ENCODE measurements around the gene IPMK. TPM values are rescaled to one million over a fixed set of nuclear protein-coding genes. Genes with fewer than 3 reads are reported as not detected.

The IPMK gene
- 1 to 10 TPM; 3.4 to 3.5 TPM for polyA plus RNA-seq

DNA sequence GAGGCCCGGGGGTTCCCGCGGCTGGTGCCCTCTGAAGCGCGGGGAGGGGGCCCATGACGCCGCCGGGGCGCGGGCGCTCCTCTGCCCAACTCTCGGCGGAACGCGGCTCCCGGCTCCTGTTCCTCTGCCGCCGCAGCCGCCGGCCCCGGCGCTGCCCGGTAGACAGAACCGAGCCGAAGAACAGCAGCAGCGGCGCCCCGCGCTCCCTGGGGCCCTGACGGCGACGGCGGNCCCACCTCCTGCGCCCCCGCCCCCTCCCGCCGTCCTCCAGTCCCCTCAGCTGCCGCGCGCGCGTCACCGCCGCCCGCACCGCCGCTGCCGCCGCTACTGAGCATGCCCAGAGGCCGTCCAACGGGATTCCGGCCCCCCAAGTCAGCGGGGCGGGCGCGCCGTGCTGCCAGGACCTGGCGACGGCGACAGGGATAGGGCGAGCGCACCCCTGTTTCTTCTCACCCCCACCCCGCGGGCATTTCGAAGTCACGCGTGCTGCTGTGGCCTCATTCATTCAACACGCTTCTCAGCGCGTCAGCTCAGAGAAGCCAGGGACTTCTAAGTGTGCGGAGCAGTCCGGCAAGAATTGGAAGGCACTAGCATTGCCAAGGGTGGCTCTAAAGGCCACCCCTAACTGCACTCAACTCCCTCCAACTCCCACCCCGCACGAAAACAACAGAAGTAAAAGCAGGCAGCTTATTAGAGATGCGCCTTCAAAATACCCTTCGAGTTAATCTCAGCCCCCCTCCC lies at the start of gene IPMK:
IPMK (minus strand) TSS at position 182 of the 741 bp plus-strand sequence. CDS start 283 bp downstream, outside the sequence.
- H3K4me3 ChIP-seq (ENCODE audit: low read depth in 1 of 2, low read length in 2 of 2), result peak within 1 kb of the TSS; percentile 71 to 94
- peak within 1 kb of the TSS; percentile 98 to 99 for H3K27ac ChIP-seq (ENCODE audit: low read depth in 2 of 2, low read length in 1 of 2)
- no peaks in the 10 kb centered on the region for H3K36me3 ChIP-seq (ENCODE audit: control insufficient read depth in 2 of 2, insufficient read depth in 2 of 2, low read length in 1 of 2)
- H3K27me3 ChIP-seq (ENCODE audit: control insufficient read depth in 1 of 2, insufficient read depth in 2 of 2, low read length in 2 of 2), result no peaks in the 10 kb centered on the region
- H3K9me3 ChIP-seq (ENCODE audit: control insufficient read depth in 2 of 2, insufficient read depth in 1 of 2, low read depth in 1 of 2, low read length in 1 of 2), result no peaks in the 10 kb centered on the region
- no peaks in the 10 kb centered on the region for H3K4me1 ChIP-seq (ENCODE audit: control insufficient read depth in 2 of 2, insufficient read depth in 2 of 2, low read length in 1 of 2)
- 0 to 1% methylated on average over 34 to 76 of the region's 76 CpGs for WGBS, 2 donors

DNA sequence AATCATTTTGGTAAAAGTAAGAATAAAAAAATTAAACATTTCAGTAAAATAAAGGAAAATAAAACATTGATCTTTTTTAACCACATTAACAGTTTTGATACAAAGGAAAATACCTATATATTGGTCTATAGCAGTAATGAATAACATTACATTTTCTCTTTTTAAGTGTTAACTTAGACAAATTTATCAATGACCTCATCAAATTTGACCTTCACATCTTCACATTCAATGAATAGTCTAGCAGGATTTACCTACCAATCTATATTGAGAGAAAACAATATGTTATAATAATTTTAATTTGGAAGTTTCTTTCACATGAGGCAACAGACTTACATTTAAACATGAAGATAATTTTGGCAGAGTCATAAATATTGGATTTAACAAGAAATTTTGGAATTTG lies 49.2 kb upstream of the IPMK start:
- H3K4me1 ChIP-seq (ENCODE audit: control insufficient read depth in 2 of 2, insufficient read depth in 2 of 2, low read length in 1 of 2), result no peaks in the 10 kb centered on the region

DNA sequence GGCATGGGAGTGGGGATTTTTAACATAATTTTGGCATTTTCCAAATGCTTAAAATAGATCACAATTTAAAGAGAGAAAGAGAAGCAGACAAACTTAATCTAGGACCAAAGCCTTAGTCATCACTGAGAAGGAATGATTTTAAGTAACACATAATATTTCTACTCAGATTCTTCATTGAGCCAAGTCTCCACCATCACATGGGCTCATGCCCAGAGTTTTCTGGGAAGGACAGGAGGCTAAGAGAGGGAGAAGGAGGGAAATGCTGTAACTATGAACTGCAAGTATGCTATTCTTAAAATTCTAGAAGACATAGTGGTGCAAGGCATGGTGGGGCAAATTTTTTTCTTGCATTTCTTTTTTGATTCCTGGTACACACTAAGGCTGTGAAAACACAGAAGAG lies 43.3 kb upstream of the IPMK start:
- Histone ChIP-seq H3K27ac (ENCODE audit: low read depth in 2 of 2, low read length in 1 of 2) (no peak overlapping the region), H3K4me3 (ENCODE audit: low read depth in 1 of 2, low read length in 2 of 2) (no peak overlapping the region), H3K27me3 (ENCODE audit: control insufficient read depth in 1 of 2, insufficient read depth in 2 of 2, low read length in 2 of 2) (no peaks in the 10 kb centered on the region), H3K36me3 (ENCODE audit: control insufficient read depth in 2 of 2, insufficient read depth in 2 of 2, low read length in 1 of 2) (no peaks in the 10 kb centered on the region), H3K4me1 (ENCODE audit: control insufficient read depth in 2 of 2, insufficient read depth in 2 of 2, low read length in 1 of 2) (no peaks in the 10 kb centered on the region), H3K9me3 (ENCODE audit: control insufficient read depth in 2 of 2, insufficient read depth in 1 of 2, low read depth in 1 of 2, low read length in 1 of 2) (peaks cover 0 to 2% of the 10 kb centered on the region in 2 donors)

More for the DNA sequence above, 49.2 kb upstream of the IPMK start:
- Histone ChIP-seq H3K4me3 (ENCODE audit: low read depth in 1 of 2, low read length in 2 of 2) (no peak overlapping the region), H3K27ac (ENCODE audit: low read depth in 2 of 2, low read length in 1 of 2) (no peak overlapping the region), H3K36me3 (ENCODE audit: control insufficient read depth in 2 of 2, insufficient read depth in 2 of 2, low read length in 1 of 2) (no peaks in the 10 kb centered on the region), H3K27me3 (ENCODE audit: control insufficient read depth in 1 of 2, insufficient read depth in 2 of 2, low read length in 2 of 2) (no peaks in the 10 kb centered on the region), H3K9me3 (ENCODE audit: control insufficient read depth in 2 of 2, insufficient read depth in 1 of 2, low read depth in 1 of 2, low read length in 1 of 2) (peaks cover 0 to 2% of the 10 kb centered on the region in 2 donors)

DNA sequence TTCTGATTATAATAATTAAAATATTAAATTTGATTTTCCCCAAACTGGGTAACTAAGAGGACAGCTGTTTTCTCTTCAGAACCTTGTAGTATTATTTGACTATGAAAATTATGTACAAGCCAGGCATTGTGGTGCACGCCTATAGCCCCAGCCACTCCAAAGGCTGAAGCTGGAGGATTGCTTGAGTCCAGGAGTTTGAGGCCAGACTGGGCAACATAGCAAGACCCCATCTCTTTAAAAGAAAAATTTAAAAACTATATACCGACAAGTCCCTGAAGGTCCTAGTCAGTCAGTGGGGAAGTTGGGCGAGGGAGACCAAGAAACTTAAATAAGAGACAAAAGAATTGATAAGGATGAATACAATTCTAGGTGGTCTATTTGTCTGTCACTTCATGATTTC lies 40.0 kb upstream of the IPMK start:
- Histone ChIP-seq H3K36me3 (ENCODE audit: control insufficient read depth in 2 of 2, insufficient read depth in 2 of 2, low read length in 1 of 2) (no peaks in the 10 kb centered on the region), H3K27me3 (ENCODE audit: control insufficient read depth in 1 of 2, insufficient read depth in 2 of 2, low read length in 2 of 2) (peaks cover 0 to 2% of the 10 kb centered on the region in 2 donors), H3K4me1 (ENCODE audit: control insufficient read depth in 2 of 2, insufficient read depth in 2 of 2, low read length in 1 of 2) (no peaks in the 10 kb centered on the region), H3K9me3 (ENCODE audit: control insufficient read depth in 2 of 2, insufficient read depth in 1 of 2, low read depth in 1 of 2, low read length in 1 of 2) (peaks cover 0 to under 1% of the 10 kb centered on the region in 2 donors), H3K4me3 (ENCODE audit: low read depth in 1 of 2, low read length in 2 of 2) (no peak overlapping the region), H3K27ac (ENCODE audit: low read depth in 2 of 2, low read length in 1 of 2) (no peak overlapping the region)
- 91% methylated on average over 3 of the region's 3 CpGs for WGBS, 2 donors

DNA sequence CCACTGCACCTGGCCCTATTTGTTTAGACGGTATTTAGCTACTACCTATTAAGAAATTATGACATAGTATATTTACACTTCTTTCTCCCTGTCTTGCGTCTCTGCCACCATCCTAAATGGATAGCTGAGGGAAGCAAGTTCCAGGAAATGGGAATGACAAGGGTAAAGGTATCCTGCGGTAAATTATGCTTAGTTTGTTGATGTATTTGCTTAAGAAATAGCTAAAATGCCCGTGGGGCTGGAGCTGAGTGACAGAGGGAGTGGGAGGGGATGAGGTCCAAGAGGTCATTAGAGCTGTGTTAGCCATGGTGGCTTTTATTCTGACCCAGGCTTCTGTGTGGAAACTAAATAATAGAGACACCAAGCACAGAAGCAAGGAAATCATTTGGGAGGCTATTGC lies 38.1 kb upstream of the IPMK start:
- no peak overlapping the region for H3K27ac ChIP-seq (ENCODE audit: low read depth in 2 of 2, low read length in 1 of 2)
- 52 to 53% methylated on average over 4 of the region's 4 CpGs for WGBS, 2 donors
- H3K4me3 ChIP-seq (ENCODE audit: low read depth in 1 of 2, low read length in 2 of 2), result no peak overlapping the region
- no peaks in the 10 kb centered on the region for H3K9me3 ChIP-seq (ENCODE audit: control insufficient read depth in 2 of 2, insufficient read depth in 1 of 2, low read depth in 1 of 2, low read length in 1 of 2)
- H3K4me1 ChIP-seq (ENCODE audit: control insufficient read depth in 2 of 2, insufficient read depth in 2 of 2, low read length in 1 of 2), result no peaks in the 10 kb centered on the region
- H3K36me3 ChIP-seq (ENCODE audit: control insufficient read depth in 2 of 2, insufficient read depth in 2 of 2, low read length in 1 of 2), result no peaks in the 10 kb centered on the region
- peaks cover 0 to 2% of the 10 kb centered on the region in 2 donors for H3K27me3 ChIP-seq (ENCODE audit: control insufficient read depth in 1 of 2, insufficient read depth in 2 of 2, low read length in 2 of 2)

GRCh38 chr10:58304099-58304633 lies 36.5 kb upstream of the IPMK start:
- Histone ChIP-seq H3K27me3 (ENCODE audit: control insufficient read depth in 1 of 2, insufficient read depth in 2 of 2, low read length in 2 of 2) (peaks cover 0 to 2% of the 10 kb centered on the region in 2 donors), H3K4me1 (ENCODE audit: control insufficient read depth in 2 of 2, insufficient read depth in 2 of 2, low read length in 1 of 2) (no peaks in the 10 kb centered on the region), H3K36me3 (ENCODE audit: control insufficient read depth in 2 of 2, insufficient read depth in 2 of 2, low read length in 1 of 2) (no peaks in the 10 kb centered on the region), H3K9me3 (ENCODE audit: control insufficient read depth in 2 of 2, insufficient read depth in 1 of 2, low read depth in 1 of 2, low read length in 1 of 2) (no peaks in the 10 kb centered on the region), H3K27ac (ENCODE audit: low read depth in 2 of 2, low read length in 1 of 2) (no peak overlapping the region), H3K4me3 (ENCODE audit: low read depth in 1 of 2, low read length in 2 of 2) (no peak overlapping the region)
- WGBS, 2 donors, result 83 to 94% methylated on average over 3 of the region's 3 CpGs

DNA sequence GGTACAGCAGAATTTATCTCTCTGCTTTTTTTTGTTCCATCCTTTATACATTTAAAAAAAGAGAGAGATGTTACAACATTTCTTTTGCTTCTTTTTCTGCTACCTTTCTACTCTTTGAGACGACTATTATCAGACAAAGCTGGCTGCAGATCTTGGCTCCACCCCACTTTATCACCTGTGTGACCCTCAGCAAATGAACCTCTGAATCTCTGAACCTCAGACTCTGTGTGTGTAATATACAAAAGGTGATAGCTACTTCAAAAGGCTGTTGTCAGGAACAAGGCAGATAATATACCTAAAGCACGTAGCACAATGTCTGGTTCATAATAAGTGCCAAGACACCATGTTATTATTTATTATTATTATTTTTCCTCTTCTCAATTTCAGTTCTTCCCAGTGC lies 34.6 kb upstream of the IPMK start:
- H3K4me3 ChIP-seq (ENCODE audit: low read depth in 1 of 2, low read length in 2 of 2), result no peak overlapping the region
- no peaks in the 10 kb centered on the region for H3K9me3 ChIP-seq (ENCODE audit: control insufficient read depth in 2 of 2, insufficient read depth in 1 of 2, low read depth in 1 of 2, low read length in 1 of 2)
- no peaks in the 10 kb centered on the region for H3K4me1 ChIP-seq (ENCODE audit: control insufficient read depth in 2 of 2, insufficient read depth in 2 of 2, low read length in 1 of 2)
- H3K27me3 ChIP-seq (ENCODE audit: control insufficient read depth in 1 of 2, insufficient read depth in 2 of 2, low read length in 2 of 2), result peaks cover 0 to 2% of the 10 kb centered on the region in 2 donors
- no peak overlapping the region for H3K27ac ChIP-seq (ENCODE audit: low read depth in 2 of 2, low read length in 1 of 2)
- WGBS, 2 donors, result 40 to 46% methylated on average over 2 of the region's 2 CpGs
- no peaks in the 10 kb centered on the region for H3K36me3 ChIP-seq (ENCODE audit: control insufficient read depth in 2 of 2, insufficient read depth in 2 of 2, low read length in 1 of 2)

DNA sequence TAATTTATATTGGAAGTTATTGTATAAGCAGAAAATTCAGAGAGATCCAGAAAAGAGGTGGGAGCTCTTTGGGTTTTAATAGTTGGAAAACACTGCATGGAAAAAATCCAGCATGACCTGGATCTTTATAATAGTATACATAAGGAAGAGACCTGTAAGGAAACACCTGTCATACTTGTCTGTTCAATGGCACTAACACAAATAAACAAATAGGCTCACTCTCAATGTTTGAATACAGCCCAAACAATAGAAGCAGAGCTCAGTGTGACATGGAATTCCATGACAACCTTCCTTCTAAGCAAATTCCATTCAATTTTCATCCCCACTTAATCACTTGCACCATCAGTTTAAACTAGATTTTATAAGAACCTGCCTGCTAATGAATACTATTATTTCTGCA lies 33.0 kb upstream of the IPMK start:
- Histone ChIP-seq H3K27me3 (ENCODE audit: control insufficient read depth in 1 of 2, insufficient read depth in 2 of 2, low read length in 2 of 2) (peaks cover 0 to 2% of the 10 kb centered on the region in 2 donors), H3K4me3 (ENCODE audit: low read depth in 1 of 2, low read length in 2 of 2) (no peak overlapping the region), H3K4me1 (ENCODE audit: control insufficient read depth in 2 of 2, insufficient read depth in 2 of 2, low read length in 1 of 2) (no peaks in the 10 kb centered on the region), H3K36me3 (ENCODE audit: control insufficient read depth in 2 of 2, insufficient read depth in 2 of 2, low read length in 1 of 2) (no peaks in the 10 kb centered on the region), H3K9me3 (ENCODE audit: control insufficient read depth in 2 of 2, insufficient read depth in 1 of 2, low read depth in 1 of 2, low read length in 1 of 2) (no peaks in the 10 kb centered on the region), H3K27ac (ENCODE audit: low read depth in 2 of 2, low read length in 1 of 2) (no peak overlapping the region)

DNA sequence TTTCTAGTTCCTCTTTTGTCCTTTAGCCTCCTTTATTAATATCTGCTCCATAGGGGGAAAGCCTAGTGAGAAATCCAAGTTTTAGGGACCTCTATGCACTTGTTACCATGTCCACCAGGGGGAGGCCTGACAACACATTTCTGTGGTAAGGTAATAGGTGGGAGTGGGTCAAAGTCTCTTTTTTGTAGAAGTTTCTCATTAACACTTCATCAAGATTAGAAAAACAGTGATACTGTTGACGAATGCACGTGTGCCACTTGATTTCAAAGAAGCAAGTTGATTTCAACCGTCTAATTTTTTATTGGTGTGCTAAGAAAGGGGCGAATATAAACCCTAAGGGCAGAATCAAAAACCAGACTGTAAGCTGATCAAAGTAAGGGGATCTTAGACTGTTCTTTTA lies 31.9 kb upstream of the IPMK start:
- no peak overlapping the region for H3K4me3 ChIP-seq (ENCODE audit: low read depth in 1 of 2, low read length in 2 of 2)
- WGBS, 2 donors, result 9 to 14% methylated on average over 4 of the region's 4 CpGs
- no peaks in the 10 kb centered on the region for H3K4me1 ChIP-seq (ENCODE audit: control insufficient read depth in 2 of 2, insufficient read depth in 2 of 2, low read length in 1 of 2)
- H3K36me3 ChIP-seq (ENCODE audit: control insufficient read depth in 2 of 2, insufficient read depth in 2 of 2, low read length in 1 of 2), result no peaks in the 10 kb centered on the region
- H3K27me3 ChIP-seq (ENCODE audit: control insufficient read depth in 1 of 2, insufficient read depth in 2 of 2, low read length in 2 of 2), result peaks cover 0 to 2% of the 10 kb centered on the region in 2 donors
- no peak overlapping the region for H3K27ac ChIP-seq (ENCODE audit: low read depth in 2 of 2, low read length in 1 of 2)
- H3K9me3 ChIP-seq (ENCODE audit: control insufficient read depth in 2 of 2, insufficient read depth in 1 of 2, low read depth in 1 of 2, low read length in 1 of 2), result no peaks in the 10 kb centered on the region

DNA sequence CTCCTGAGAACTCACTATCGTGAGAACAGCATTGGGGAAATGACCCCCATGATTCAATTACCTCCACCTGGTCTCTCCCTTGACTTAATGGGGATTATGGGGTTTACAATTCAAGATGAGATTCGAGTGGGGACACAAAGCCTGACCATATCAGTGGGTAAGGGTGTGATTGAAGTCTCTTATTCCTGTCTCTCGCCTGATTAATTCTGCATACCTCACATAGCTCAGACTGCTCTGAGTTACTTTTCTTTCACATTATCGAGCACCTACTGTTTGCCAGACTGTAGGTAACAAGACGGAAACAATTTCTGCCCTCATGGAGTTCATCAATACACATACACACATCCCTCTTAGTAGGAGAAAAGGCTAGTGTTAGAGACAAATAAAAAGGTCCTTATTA lies 26.3 kb upstream of the IPMK start:
- Histone ChIP-seq H3K27ac (ENCODE audit: low read depth in 2 of 2, low read length in 1 of 2) (no peak overlapping the region), H3K4me1 (ENCODE audit: control insufficient read depth in 2 of 2, insufficient read depth in 2 of 2, low read length in 1 of 2) (no peaks in the 10 kb centered on the region), H3K36me3 (ENCODE audit: control insufficient read depth in 2 of 2, insufficient read depth in 2 of 2, low read length in 1 of 2) (no peaks in the 10 kb centered on the region), H3K9me3 (ENCODE audit: control insufficient read depth in 2 of 2, insufficient read depth in 1 of 2, low read depth in 1 of 2, low read length in 1 of 2) (no peaks in the 10 kb centered on the region), H3K27me3 (ENCODE audit: control insufficient read depth in 1 of 2, insufficient read depth in 2 of 2, low read length in 2 of 2) (no peaks in the 10 kb centered on the region), H3K4me3 (ENCODE audit: low read depth in 1 of 2, low read length in 2 of 2) (no peak overlapping the region)
- WGBS, 2 donors, result 79 to 81% methylated on average over 5 of the region's 5 CpGs
